Activated CD4-positive, alpha-beta memory T cell treated with anti-CD3 and anti-CD28 coated beads, Interleukin-2, amount 10 ng/mL, durations not matched to agents 7 days and 5 days (primary cell): ENCODE results near the gene KLHL22. TPM values are rescaled to one million over a fixed set of nuclear protein-coding genes. Genes with fewer than 3 reads are reported as not detected.

Experiments used
- CTCF ChIA-PET: fragments of 350-600 bp; sonication (Branson Sonifier 250); formaldehyde crosslinking; loops from one replicate; lab custom pipeline; 2021; ENCODE audit warnings: antibody characterized with exemption, inconsistent platforms; lab: Charles Lee
- POLR2A ChIA-PET: fragments of 350-600 bp; sonication (Branson Sonifier 250); formaldehyde crosslinking; loops from one replicate; lab custom pipeline; 2021; ENCODE audit warnings: antibody characterized with exemption; lab: Charles Lee
- DNase-seq: peaks from one replicate; pipeline ENCODE4 v3.0.0-alpha.2; 2020
- H3K27ac Mint-ChIP-seq: one replicate; pipeline ENCODE4 v1.8.0; 2021; ENCODE audit warnings: mild to moderate bottlenecking, mixed read lengths
- H3K27me3 Mint-ChIP-seq: one replicate; pipeline ENCODE4 v1.8.0; 2021; ENCODE audit warnings: mixed read lengths
- H3K36me3 Mint-ChIP-seq: one replicate; pipeline ENCODE4 v1.8.0; 2021; ENCODE audit warnings: low read depth, mixed read lengths
- H3K4me1 Mint-ChIP-seq: one replicate; pipeline ENCODE4 v1.8.0; 2021; ENCODE audit warnings: mixed read lengths
- H3K4me3 Mint-ChIP-seq: one replicate; pipeline ENCODE4 v1.8.0; 2021; ENCODE audit warnings: mild to moderate bottlenecking, mixed read lengths
- H3K9me3 Mint-ChIP-seq: one replicate; pipeline ENCODE4 v1.8.0; 2021; ENCODE audit warnings: mixed read lengths
- total RNA-seq, 2 experiments: library from RNA; stranded (reverse); gene quantifications; one replicate each; pipeline ENCODE4 v1.2.3, GENCODE V29; 2021

Gene KLHL22
- total RNA-seq, 2 experiments from 2014 or later: 31.1 to 32.8 TPM

- Mint-ChIP-seq H3K9me3 (no peaks in the 10 kb centered on the region), H3K4me3 (peak overlapping the region; percentile 64), H3K36me3 (no peaks in the 10 kb centered on the region), H3K4me1 (peaks cover 21% of the 10 kb centered on the region), H3K27me3 (peaks cover 66% of the 10 kb centered on the region), H3K27ac (no peak overlapping the region)
- DNase-seq: no peak
- POLR2A ChIA-PET: interaction anchor here (1.2 to 1.3 kb wide), 2 partner anchors 64 to 78 kb away, joined by 3 to 5 read pairs; no protein-coding TSS in a partner anchor
- CTCF ChIA-PET: interaction anchor here (1.8 to 3.3 kb wide), 2 partner anchors 12 to 26 kb away, joined by 5 to 16 read pairs; no protein-coding TSS in a partner anchor
Observed at GRCh38 chr22:20430101-20430719, 65.4 kb downstream of the KLHL22 start.

GRCh38 chr22:20429254-20430100 is 66.1 kb downstream of the KLHL22 start:
- Mint-ChIP-seq H3K27me3 (peaks cover 62% of the 10 kb centered on the region), H3K9me3 (no peaks in the 10 kb centered on the region), H3K4me3 (peak overlapping the region; percentile 64), H3K27ac (no peak overlapping the region), H3K36me3 (no peaks in the 10 kb centered on the region), H3K4me1 (peaks cover 21% of the 10 kb centered on the region)
- ChIA-PET CTCF (interaction anchor here (0.6 to 3.3 kb wide), 3 partner anchors 11 to 403 kb away, joined by 4 to 16 read pairs (median 5); no protein-coding TSS in a partner anchor), POLR2A (interaction anchor here (1.2 to 1.3 kb wide), 2 partner anchors 65 to 79 kb away, joined by 3 to 5 read pairs; no protein-coding TSS in a partner anchor)
- DNase-seq: peak; percentile 87

GRCh38 chr22:20428496-20429253 is 66.9 kb downstream of the KLHL22 start:
- ChIA-PET POLR2A (interaction anchor here (0.8 to 1.3 kb wide), 4 partner anchors 36 to 80 kb away, joined by 3 to 5 read pairs (median 3); partner anchors contain the start of gene MED15), CTCF (interaction anchor here (1.8 to 3.3 kb wide), 2 partner anchors 10 to 28 kb away, joined by 5 to 16 read pairs; no protein-coding TSS in a partner anchor)
- Mint-ChIP-seq H3K9me3 (no peaks in the 10 kb centered on the region), H3K4me1 (peaks cover 21% of the 10 kb centered on the region), H3K27ac (no peak overlapping the region), H3K4me3 (peak overlapping the region; percentile 64), H3K36me3 (no peaks in the 10 kb centered on the region), H3K27me3 (peaks cover 58% of the 10 kb centered on the region)
- no peak for DNase-seq

- no peak overlapping the region for H3K27ac Mint-ChIP-seq
- H3K4me1 Mint-ChIP-seq: peaks cover 21% of the 10 kb centered on the region
- no peak for DNase-seq
- no peaks in the 10 kb centered on the region for H3K9me3 Mint-ChIP-seq
- H3K36me3 Mint-ChIP-seq: no peaks in the 10 kb centered on the region
- CTCF ChIA-PET: interaction anchor here (1.6 to 3.3 kb wide), 2 partner anchors 9 to 29 kb away, joined by 8 to 16 read pairs; no protein-coding TSS in a partner anchor
- H3K4me3 Mint-ChIP-seq: no peak overlapping the region
- POLR2A ChIA-PET: interaction anchor here (0.8 to 1.0 kb wide), 2 partner anchors 36 to 80 kb away, joined by 3 read pairs; partner anchors contain the start of gene MED15
- peaks cover 59% of the 10 kb centered on the region for H3K27me3 Mint-ChIP-seq
Observed at GRCh38 chr22:20427945-20428417, 67.6 kb downstream of the KLHL22 start.

- no peak overlapping the region for H3K4me3 Mint-ChIP-seq
- POLR2A ChIA-PET: no interaction called here
- no peaks in the 10 kb centered on the region for H3K9me3 Mint-ChIP-seq
- H3K4me1 Mint-ChIP-seq: peaks cover 21% of the 10 kb centered on the region
- no peak overlapping the region for H3K27ac Mint-ChIP-seq
- peaks cover 53% of the 10 kb centered on the region for H3K27me3 Mint-ChIP-seq
- no peak for DNase-seq
- H3K36me3 Mint-ChIP-seq: no peaks in the 10 kb centered on the region
- CTCF ChIA-PET: interaction anchor here (1.6 to 3.3 kb wide), 2 partner anchors 9 to 29 kb away, joined by 8 to 16 read pairs; no protein-coding TSS in a partner anchor
Observed at GRCh38 chr22:20427104-20427944, 68.3 kb downstream of the KLHL22 start.

GRCh38 chr22:20426259-20426615 is 69.4 kb downstream of the KLHL22 start:
- ChIA-PET POLR2A (no interaction called here), CTCF (no interaction called here)
- Mint-ChIP-seq H3K27me3 (peaks cover 46% of the 10 kb centered on the region), H3K4me1 (peaks cover 18% of the 10 kb centered on the region), H3K36me3 (no peaks in the 10 kb centered on the region), H3K4me3 (no peak overlapping the region), H3K9me3 (no peaks in the 10 kb centered on the region), H3K27ac (no peak overlapping the region)
- no peak for DNase-seq

- CTCF ChIA-PET: no interaction called here
- DNase-seq: no peak
Observed at GRCh38 chr22:20425566-20426258, 69.9 kb downstream of the KLHL22 start.

GRCh38 chr22:20424932-20425565 is 70.5 kb downstream of the KLHL22 start:
- no peak for DNase-seq
- H3K9me3 Mint-ChIP-seq: no peaks in the 10 kb centered on the region
- peaks cover 10% of the 10 kb centered on the region for H3K4me1 Mint-ChIP-seq
- no peak overlapping the region for H3K27ac Mint-ChIP-seq
- CTCF ChIA-PET: no interaction called here
- no peaks in the 10 kb centered on the region for H3K36me3 Mint-ChIP-seq
- H3K27me3 Mint-ChIP-seq: peaks cover 37% of the 10 kb centered on the region
- H3K4me3 Mint-ChIP-seq: peak overlapping the region; percentile 21
- POLR2A ChIA-PET: no interaction called here

More at GRCh38 chr22:20425566-20426258, 69.9 kb downstream of the KLHL22 start:
- Mint-ChIP-seq H3K9me3 (no peaks in the 10 kb centered on the region), H3K27ac (no peak overlapping the region), H3K36me3 (no peaks in the 10 kb centered on the region), H3K27me3 (peaks cover 43% of the 10 kb centered on the region), H3K4me1 (peaks cover 16% of the 10 kb centered on the region), H3K4me3 (no peak overlapping the region)
- POLR2A ChIA-PET: no interaction called here

- ChIA-PET CTCF (no interaction called here), POLR2A (no interaction called here)
- H3K4me3 Mint-ChIP-seq: no peak overlapping the region
- H3K27me3 Mint-ChIP-seq: peaks cover 34% of the 10 kb centered on the region
- H3K9me3 Mint-ChIP-seq: no peaks in the 10 kb centered on the region
- no peaks in the 10 kb centered on the region for H3K36me3 Mint-ChIP-seq
- no peak for DNase-seq
- no peak overlapping the region for H3K27ac Mint-ChIP-seq
- peaks cover 7% of the 10 kb centered on the region for H3K4me1 Mint-ChIP-seq
Observed at GRCh38 chr22:20424568-20424931, 71.0 kb downstream of the KLHL22 start.

GRCh38 chr22:20423906-20424551 is 71.6 kb downstream of the KLHL22 start:
- Mint-ChIP-seq H3K36me3 (no peaks in the 10 kb centered on the region), H3K4me1 (peaks cover 8% of the 10 kb centered on the region), H3K9me3 (no peaks in the 10 kb centered on the region), H3K4me3 (no peak overlapping the region), H3K27ac (no peak overlapping the region), H3K27me3 (peaks cover 33% of the 10 kb centered on the region)
- ChIA-PET CTCF (no interaction called here), POLR2A (no interaction called here)
- no peak for DNase-seq
